Liver (tissue), 9 donors: ENCODE measurements around the gene PTPN2. TPM values are rescaled to one million over a fixed set of nuclear protein-coding genes. Genes with fewer than 3 reads are reported as not detected.

Source experiments
- DNase-seq: peaks from one replicate; pipeline ENCODE4 v3.0.0-alpha.2; 2017; ENCODE audit warnings: low spot score
- H3K27ac ChIP-seq, 2 donors: one replicate each; pipeline ENCODE4 v1.7.0; 2013; ENCODE audit warnings: inconsistent platforms in 2 of 2, low read length in 2 of 2, control low read depth in 1 of 2, low read depth in 1 of 2, mild to moderate bottlenecking in 1 of 2
- H3K27me3 ChIP-seq, 4 donors: one replicate each; pipeline versions ENCODE4 v1.6.1 to v1.7.0; 2013; ENCODE audit warnings: low read length in 3 of 4, inconsistent platforms in 1 of 4, mild to moderate bottlenecking in 1 of 4, moderate library complexity in 1 of 4; ENCODE audit not compliant: control insufficient read depth in 4 of 4, insufficient read depth in 4 of 4
- H3K36me3 ChIP-seq, 4 donors: one replicate each; pipeline versions ENCODE4 v1.6.1 to v1.7.0; 2013; ENCODE audit warnings: low read length in 3 of 4, mild to moderate bottlenecking in 3 of 4, low read depth in 1 of 4, moderate library complexity in 1 of 4; ENCODE audit not compliant: control insufficient read depth in 4 of 4, insufficient read depth in 3 of 4
- H3K4me1 ChIP-seq, 4 donors: one replicate each; pipeline versions ENCODE4 v1.6.1 to v1.7.0; 2013; ENCODE audit warnings: low read length in 3 of 4, mild to moderate bottlenecking in 3 of 4, moderate library complexity in 1 of 4; ENCODE audit not compliant: control insufficient read depth in 4 of 4, insufficient read depth in 4 of 4
- H3K4me3 ChIP-seq, 3 donors: one replicate each; pipeline versions ENCODE4 v1.6.1 to v1.7.0; 2013; ENCODE audit warnings: low read length in 3 of 3, control low read depth in 1 of 3, low read depth in 1 of 3, mild to moderate bottlenecking in 1 of 3
- H3K9ac ChIP-seq, 2 donors: one replicate each; pipeline ENCODE4 v1.7.0; 2013; ENCODE audit warnings: low read length in 2 of 2, mild to moderate bottlenecking in 2 of 2, moderate library complexity in 2 of 2, control low read depth in 1 of 2, low read depth in 1 of 2
- H3K9me3 ChIP-seq, 4 donors: one replicate each; pipeline versions ENCODE4 v1.6.1 to v1.7.0; 2013; ENCODE audit warnings: low read length in 3 of 4; ENCODE audit not compliant: control insufficient read depth in 4 of 4
- ATF3 ChIP-seq: IDR thresholded peaks from 2 replicates; pipeline ENCODE4 v1.6.1; 2016; ENCODE audit warnings: antibody characterized with exemption
- CTCF ChIP-seq: fragments of 150-350 bp; IDR thresholded peaks from 2 replicates; pipeline ENCODE4 v1.5.1; 2017; ENCODE audit warnings: improper control_type of control experiment, low read depth, low read length; ENCODE audit not compliant: missing input control
- EGR1 ChIP-seq, 2 donors: IDR thresholded peaks; 2 replicates each; pipeline ENCODE4 v1.6.1; 2016 to 2018; ENCODE audit warnings: antibody characterized with exemption in 2 of 2, low read depth in 2 of 2
- FOXA1 ChIP-seq: IDR thresholded peaks from 2 replicates; pipeline ENCODE4 v1.6.1; 2016; ENCODE audit warnings: antibody characterized with exemption
- FOXA2 ChIP-seq: IDR thresholded peaks from 2 replicates; pipeline ENCODE4 v1.6.1; 2016; ENCODE audit warnings: antibody characterized with exemption
- GABPA ChIP-seq, 2 donors: IDR thresholded peaks in 1 of 2; conservative IDR thresholded peaks in 1 of 2; 2 replicates each; pipeline ENCODE4 v1.6.1; 2016; ENCODE audit warnings: antibody characterized with exemption in 2 of 2, mild to moderate bottlenecking in 1 of 2, moderate library complexity in 1 of 2
- HNF4A ChIP-seq, 2 donors: conservative IDR thresholded peaks; 2 replicates each; pipeline ENCODE4 v1.6.1; 2016; ENCODE audit warnings: antibody characterized with exemption in 2 of 2, mild to moderate bottlenecking in 2 of 2
- HNF4G ChIP-seq: IDR thresholded peaks from 2 replicates; pipeline ENCODE4 v1.6.1; 2016; ENCODE audit warnings: antibody characterized with exemption
- JUND ChIP-seq, 2 donors: IDR thresholded peaks; 2 replicates each; pipeline ENCODE4 v1.6.1; 2016; ENCODE audit warnings: antibody characterized with exemption in 2 of 2
- MAX ChIP-seq: IDR thresholded peaks from 2 replicates; pipeline ENCODE4 v1.6.1; 2016; ENCODE audit warnings: antibody characterized with exemption
- NR2F2 ChIP-seq: IDR thresholded peaks from 2 replicates; pipeline ENCODE4 v1.6.1; 2016; ENCODE audit warnings: antibody characterized with exemption
- RAD21 ChIP-seq, 2 donors: IDR thresholded peaks; 2 replicates each; pipeline ENCODE4 v1.6.1; 2016; ENCODE audit warnings: antibody characterized with exemption in 2 of 2, mild to moderate bottlenecking in 2 of 2
- REST ChIP-seq: IDR thresholded peaks from 2 replicates; pipeline ENCODE4 v1.6.1; 2016; ENCODE audit warnings: antibody characterized with exemption, mild to moderate bottlenecking
- RXRA ChIP-seq, 2 donors: IDR thresholded peaks; 2 replicates each; pipeline ENCODE4 v1.6.1; 2017 to 2018; ENCODE audit warnings: antibody characterized with exemption in 2 of 2, mild to moderate bottlenecking in 1 of 2
- SP1 ChIP-seq: IDR thresholded peaks from 2 replicates; pipeline ENCODE4 v1.6.1; 2018; ENCODE audit warnings: antibody characterized with exemption, mild to moderate bottlenecking
- TAF1 ChIP-seq: conservative IDR thresholded peaks from 2 replicates; pipeline ENCODE4 v1.6.1; 2016; ENCODE audit warnings: antibody characterized with exemption, mild to moderate bottlenecking
- YY1 ChIP-seq: IDR thresholded peaks from 2 replicates; pipeline ENCODE4 v1.6.1; 2016; ENCODE audit warnings: antibody characterized with exemption, mild to moderate bottlenecking
- WGBS: extraction: QIAGEN DNeasy Blood & Tissue Kit; methylation state at CpG from one replicate; pipeline ENCODE4 v1.1.7; 2013; 5-methylcytosine and 5-hydroxymethylcytosine counted together
- polyA plus RNA-seq, 2 donors: library from polyadenylated mRNA; stranded (reverse) in 1 of 2; unstranded in 1 of 2; fragments of 200-250 nt in 1 of 2; fragments of >200 nt in 1 of 2; fragmentation: Nextera tagmentation in 1 of 2; extraction: Ambion mirVana in 1 of 2; gene quantifications; one replicate each; pipeline versions ENCODE4 v1.2.1 to v1.2.3, GENCODE V29; 2013 to 2015
- total RNA-seq, 2 donors: library from RNA; depleted of rRNA; stranded (reverse); fragments of >200 nt; gene quantifications; one replicate each; pipeline ENCODE4 v1.2.3, GENCODE V29; 2014
- TF ChIP-seq, protein P1 (sequence below): IDR thresholded peaks from 2 replicates; pipeline ENCODE4 v1.6.1; 2016; ENCODE audit warnings: antibody characterized with exemption
- donor health status: healthy.
- donor health status: healthy.
- donor health status: healthy.
- donor health status: healthy.
- donor health status: healthy.

Gene PTPN2
- total and polyA plus RNA-seq, 4 donors: 9.2 to 21.2 (median 14.9) TPM

- Histone ChIP-seq H3K36me3 (peaks cover 0 to 3% (median 0%) of the 10 kb centered on the region in 4 donors), H3K9me3 (no peaks in the 10 kb centered on the region), H3K4me1 (no peaks in the 10 kb centered on the region), H3K9ac (no peak overlapping the region), H3K4me3 (no peak overlapping the region), H3K27ac (no peak overlapping the region), H3K27me3 (no peaks in the 10 kb centered on the region)
- WGBS: 86% methylated on average over 12 of the region's 12 CpGs
- DNase-seq: no peak
- TF ChIP-seq HNF4A (conservative IDR thresholded peaks at IDR 0.05): no peak
- no peak for TF ChIP-seq ATF3
- TF ChIP-seq MAX: no peak
- TF ChIP-seq FOXA1: no peak
- TF ChIP-seq HNF4G: no peak
- TF ChIP-seq, protein P1, sequence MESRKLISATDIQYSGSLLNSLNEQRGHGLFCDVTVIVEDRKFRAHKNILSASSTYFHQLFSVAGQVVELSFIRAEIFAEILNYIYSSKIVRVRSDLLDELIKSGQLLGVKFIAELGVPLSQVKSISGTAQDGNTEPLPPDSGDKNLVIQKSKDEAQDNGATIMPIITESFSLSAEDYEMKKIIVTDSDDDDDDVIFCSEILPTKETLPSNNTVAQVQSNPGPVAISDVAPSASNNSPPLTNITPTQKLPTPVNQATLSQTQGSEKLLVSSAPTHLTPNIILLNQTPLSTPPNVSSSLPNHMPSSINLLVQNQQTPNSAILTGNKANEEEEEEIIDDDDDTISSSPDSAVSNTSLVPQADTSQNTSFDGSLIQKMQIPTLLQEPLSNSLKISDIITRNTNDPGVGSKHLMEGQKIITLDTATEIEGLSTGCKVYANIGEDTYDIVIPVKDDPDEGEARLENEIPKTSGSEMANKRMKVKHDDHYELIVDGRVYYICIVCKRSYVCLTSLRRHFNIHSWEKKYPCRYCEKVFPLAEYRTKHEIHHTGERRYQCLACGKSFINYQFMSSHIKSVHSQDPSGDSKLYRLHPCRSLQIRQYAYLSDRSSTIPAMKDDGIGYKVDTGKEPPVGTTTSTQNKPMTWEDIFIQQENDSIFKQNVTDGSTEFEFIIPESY: no peak
- TF ChIP-seq REST: no peak
- no peak for TF ChIP-seq FOXA2
- no peak for TF ChIP-seq JUND (IDR thresholded peaks at IDR 0.05)
- TF ChIP-seq EGR1 (IDR thresholded peaks at IDR 0.05; ENCODE audit: low read depth in 2 of 2): no peak
- TF ChIP-seq RAD21 (IDR thresholded peaks at IDR 0.05): no peak
- no peak for TF ChIP-seq SP1
- no peak for TF ChIP-seq YY1
- no peak for TF ChIP-seq CTCF
- no peak for TF ChIP-seq GABPA (IDR thresholded peaks at IDR 0.05 in 1 of 2, conservative IDR thresholded peaks at IDR 0.05 in 1 of 2)
- no peak for TF ChIP-seq RXRA (IDR thresholded peaks at IDR 0.05)
- no peak for TF ChIP-seq TAF1
- TF ChIP-seq NR2F2: no peak
Observed at GRCh38 chr18:12868576-12868975, 15.5 kb downstream of the PTPN2 start.
